HUES6 (cell line): ENCODE data around the gene NEK5.
"Not testable (repeated sequence)": the region's sequence is repeated elsewhere in the genome, so short reads cannot be mapped to it uniquely, and the experiment has no call there.

ENCODE experiments used
- H3K27ac ChIP-seq: 2 replicates; pipeline ENCODE4 v1.7.0; 2013; ENCODE audit warnings: low read depth, mild to moderate bottlenecking, low read length, inconsistent platforms
- H3K27me3 ChIP-seq: 2 replicates; pipeline ENCODE4 v1.6.1; 2013; ENCODE audit warnings: low read length; ENCODE audit not compliant: control insufficient read depth, insufficient read depth
- H3K36me3 ChIP-seq: 2 replicates; pipeline ENCODE4 v1.6.1; 2013; ENCODE audit warnings: low read length; ENCODE audit not compliant: control insufficient read depth, insufficient read depth
- H3K4me1 ChIP-seq: 2 replicates; pipeline ENCODE4 v1.6.1; 2013; ENCODE audit warnings: low read length; ENCODE audit not compliant: control insufficient read depth, insufficient read depth
- H3K4me3 ChIP-seq: 2 replicates; pipeline ENCODE4 v1.5.1; 2013; ENCODE audit warnings: low read depth, low read length
- H3K9ac ChIP-seq: one replicate; pipeline ENCODE4 v1.6.1; 2013; ENCODE audit warnings: mild to moderate bottlenecking, low read length
- H3K9me3 ChIP-seq: 2 replicates; pipeline ENCODE4 v1.6.1; 2013; ENCODE audit warnings: low read depth, low read length; ENCODE audit not compliant: control insufficient read depth, insufficient read depth

Gene NEK5

GRCh38 chr13:52128714-52129700 lies at the start of gene NEK5:
Gene NEK5, minus strand, starts transcription at chr13:52129073. Its CDS starts 1,591 bp downstream, at chr13:52127482.
- peaks cover 8% of the 10 kb centered on the region for H3K27me3 ChIP-seq
- no peaks in the 10 kb centered on the region; the same call in 1 of the 2 replicates for H3K4me1 ChIP-seq
- peaks cover 31% of the 10 kb centered on the region for H3K36me3 ChIP-seq
- H3K9me3 ChIP-seq: no peaks in the 10 kb centered on the region
- H3K9ac ChIP-seq: peak within 1 kb of the TSS; percentile 10
- H3K27ac ChIP-seq: no peak within 1 kb of the TSS
- peak within 1 kb of the TSS; percentile 80 for H3K4me3 ChIP-seq

GRCh38 chr13:52177276-52177675 lies 48.4 kb upstream of the NEK5 start:
- H3K27ac ChIP-seq: no peak overlapping the region
- H3K4me1 ChIP-seq: no peaks in the 10 kb centered on the region
- H3K4me3 ChIP-seq: no peak overlapping the region
- H3K9me3 ChIP-seq: no peaks in the 10 kb centered on the region
- no peak overlapping the region for H3K9ac ChIP-seq
- no peaks in the 10 kb centered on the region for H3K27me3 ChIP-seq
- H3K36me3 ChIP-seq: peaks cover 62% of the 10 kb centered on the region

- H3K27me3 ChIP-seq, H3K4me3 ChIP-seq, H3K9ac ChIP-seq, H3K27ac ChIP-seq, H3K4me1 ChIP-seq, H3K9me3 ChIP-seq: not testable (repeated sequence)
- peaks cover 68% of the 10 kb centered on the region for H3K36me3 ChIP-seq
Measured at GRCh38 chr13:52173970-52174369, 45.1 kb upstream of the NEK5 start.

- no peaks in the 10 kb centered on the region for H3K9me3 ChIP-seq
- H3K9ac ChIP-seq: no peak overlapping the region
- no peak overlapping the region for H3K4me3 ChIP-seq
- no peaks in the 10 kb centered on the region for H3K27me3 ChIP-seq
- H3K36me3 ChIP-seq: peaks cover 72% of the 10 kb centered on the region
- no peaks in the 10 kb centered on the region for H3K4me1 ChIP-seq
- no peak overlapping the region for H3K27ac ChIP-seq
Measured at GRCh38 chr13:52173373-52173772, 44.5 kb upstream of the NEK5 start.

- H3K9ac ChIP-seq, H3K4me1 ChIP-seq, H3K4me3 ChIP-seq, H3K27me3 ChIP-seq, H3K9me3 ChIP-seq, H3K27ac ChIP-seq: not testable (repeated sequence)
- peaks cover 72% of the 10 kb centered on the region for H3K36me3 ChIP-seq
Measured at GRCh38 chr13:52171686-52172085, 42.8 kb upstream of the NEK5 start.

- not testable (repeated sequence) for H3K27me3 ChIP-seq, H3K27ac ChIP-seq, H3K4me3 ChIP-seq, H3K9ac ChIP-seq, H3K9me3 ChIP-seq, H3K4me1 ChIP-seq
- peaks cover 70% of the 10 kb centered on the region for H3K36me3 ChIP-seq
Measured at GRCh38 chr13:52170828-52171391, 42.0 kb upstream of the NEK5 start.

GRCh38 chr13:52169839-52170238 lies 41.0 kb upstream of the NEK5 start:
- Histone ChIP-seq H3K36me3 (peaks cover 60% of the 10 kb centered on the region), H3K27ac (no peak overlapping the region), H3K4me1 (no peaks in the 10 kb centered on the region), H3K9ac (no peak overlapping the region), H3K27me3 (no peaks in the 10 kb centered on the region), H3K9me3 (no peaks in the 10 kb centered on the region), H3K4me3 (no peak overlapping the region)

- H3K4me1 ChIP-seq: no peaks in the 10 kb centered on the region
- no peaks in the 10 kb centered on the region for H3K9me3 ChIP-seq
- peaks cover 31% of the 10 kb centered on the region for H3K36me3 ChIP-seq
- no peak overlapping the region for H3K9ac ChIP-seq
- no peak overlapping the region for H3K4me3 ChIP-seq
- H3K27ac ChIP-seq: no peak overlapping the region
- no peaks in the 10 kb centered on the region for H3K27me3 ChIP-seq
Measured at GRCh38 chr13:52165411-52165810, 36.5 kb upstream of the NEK5 start.

- Histone ChIP-seq H3K4me3 (no peak overlapping the region), H3K27ac (no peak overlapping the region), H3K9me3 (no peaks in the 10 kb centered on the region), H3K4me1 (no peaks in the 10 kb centered on the region), H3K36me3 (peaks cover 29% of the 10 kb centered on the region), H3K27me3 (peaks cover 2% of the 10 kb centered on the region), H3K9ac (no peak overlapping the region)
Measured at GRCh38 chr13:52164989-52165388, 36.1 kb upstream of the NEK5 start.

- not testable (repeated sequence) for H3K9me3 ChIP-seq, H3K27ac ChIP-seq, H3K4me3 ChIP-seq, H3K4me1 ChIP-seq, H3K9ac ChIP-seq, H3K27me3 ChIP-seq
- H3K36me3 ChIP-seq: peaks cover 18% of the 10 kb centered on the region
Measured at GRCh38 chr13:52163878-52164277, 35.0 kb upstream of the NEK5 start.
